GM21825 (cell line): ENCODE measurements around the gene JTB.
"Not testable (repeated sequence)": the region's sequence is repeated elsewhere in the genome, so short reads cannot be mapped to it uniquely, and the experiment has no call there.

Experiments
- ATAC-seq: cut with Tn5 transposase; IDR thresholded peaks from one replicate; pipeline ENCODE4 v1.9.1; 2021; ENCODE audit warnings: mild to moderate bottlenecking, moderate library complexity; ENCODE audit not compliant: unreplicated experiment

JTB gene

DNA sequence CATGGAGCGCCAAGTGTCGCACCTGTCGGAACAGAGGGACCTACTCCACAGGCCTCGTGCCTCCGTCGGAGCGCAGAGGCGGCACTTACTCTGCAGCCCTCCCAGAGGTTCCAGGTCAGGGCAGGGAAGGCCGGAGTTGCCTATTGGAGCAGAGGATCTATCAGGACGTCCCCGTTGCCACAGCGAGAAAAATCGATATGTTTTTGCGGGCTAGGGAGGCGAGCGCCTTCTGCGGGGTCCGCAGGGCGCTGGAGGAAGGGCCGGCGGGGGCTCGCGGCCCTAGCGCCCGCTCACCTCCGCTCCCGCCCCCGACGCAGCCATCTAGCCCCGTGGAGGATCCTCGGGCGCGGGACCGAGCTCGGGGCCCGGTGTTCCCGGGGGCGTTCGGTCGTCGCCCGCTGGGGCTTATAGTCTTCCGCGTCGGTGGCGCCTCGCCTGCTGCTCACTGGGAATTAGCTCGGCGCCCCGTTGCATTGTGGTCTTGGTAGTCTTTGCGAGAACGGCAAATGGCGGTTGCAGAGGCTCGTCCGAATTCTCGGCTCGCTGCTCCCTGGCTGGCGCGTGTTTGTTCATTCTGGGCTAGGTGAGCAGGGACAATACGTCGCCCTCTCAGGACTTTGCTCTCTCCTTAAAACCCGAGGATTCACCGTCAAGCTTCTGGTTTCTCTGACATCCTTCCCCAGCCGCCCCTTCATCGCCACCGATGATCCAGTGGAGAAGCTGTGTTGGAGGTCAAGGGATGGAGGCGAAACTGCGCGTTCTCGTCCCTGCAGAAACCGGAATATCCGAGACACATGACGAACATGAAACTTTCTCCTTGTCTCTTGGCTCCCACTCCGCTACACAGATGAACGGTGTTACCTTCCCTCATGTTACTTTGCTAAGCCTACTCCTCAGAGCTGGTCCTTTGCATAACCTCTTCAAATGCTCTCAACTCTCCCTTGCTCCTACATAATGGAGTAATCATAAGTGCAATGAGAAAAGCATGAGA is at the start of gene JTB:
Gene JTB (minus strand): TSS at position 425 of the 991 bp plus-strand sequence. CDS start 422 bp downstream, at position 3.
- peak; percentile 66 for ATAC-seq

DNA sequence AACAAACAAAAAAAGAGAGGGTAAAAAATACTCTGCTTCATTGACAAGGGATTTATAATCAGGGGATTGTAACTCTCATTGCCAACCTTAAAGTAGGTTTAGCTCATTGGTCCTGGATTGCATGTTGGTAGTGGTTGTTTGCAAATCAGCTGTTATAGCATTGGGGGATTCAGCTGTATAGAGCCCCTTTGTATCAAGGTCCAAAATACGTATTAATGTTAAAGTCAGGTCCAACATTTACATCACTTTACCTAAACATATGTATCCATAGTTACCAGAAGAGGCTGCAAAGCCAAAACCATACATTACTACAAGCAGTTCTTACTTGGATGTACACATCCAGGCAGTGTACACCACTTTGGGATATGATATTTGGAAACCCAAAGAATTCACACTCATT is 42.5 kb upstream of the JTB start:
- no peak for ATAC-seq

DNA sequence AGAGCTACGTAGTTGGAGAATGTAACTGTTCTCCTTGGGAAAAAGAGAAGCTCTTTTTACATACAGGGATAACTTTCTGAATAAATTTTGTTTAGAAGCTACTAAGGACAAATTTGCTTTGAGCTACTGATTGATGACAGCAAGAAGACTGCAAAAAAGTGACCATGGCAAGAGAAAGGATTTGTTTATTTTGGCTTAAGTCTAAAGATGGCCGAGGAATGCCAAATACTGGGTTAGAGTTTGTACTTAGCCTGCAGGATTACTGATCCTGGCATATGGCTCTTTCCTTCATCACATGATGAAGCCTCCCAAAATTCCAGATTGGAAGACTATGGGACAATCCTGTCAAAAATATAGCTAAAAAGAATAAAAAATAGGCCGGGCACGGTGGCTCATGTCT is 41.8 kb upstream of the JTB start:
- ATAC-seq: no peak

DNA sequence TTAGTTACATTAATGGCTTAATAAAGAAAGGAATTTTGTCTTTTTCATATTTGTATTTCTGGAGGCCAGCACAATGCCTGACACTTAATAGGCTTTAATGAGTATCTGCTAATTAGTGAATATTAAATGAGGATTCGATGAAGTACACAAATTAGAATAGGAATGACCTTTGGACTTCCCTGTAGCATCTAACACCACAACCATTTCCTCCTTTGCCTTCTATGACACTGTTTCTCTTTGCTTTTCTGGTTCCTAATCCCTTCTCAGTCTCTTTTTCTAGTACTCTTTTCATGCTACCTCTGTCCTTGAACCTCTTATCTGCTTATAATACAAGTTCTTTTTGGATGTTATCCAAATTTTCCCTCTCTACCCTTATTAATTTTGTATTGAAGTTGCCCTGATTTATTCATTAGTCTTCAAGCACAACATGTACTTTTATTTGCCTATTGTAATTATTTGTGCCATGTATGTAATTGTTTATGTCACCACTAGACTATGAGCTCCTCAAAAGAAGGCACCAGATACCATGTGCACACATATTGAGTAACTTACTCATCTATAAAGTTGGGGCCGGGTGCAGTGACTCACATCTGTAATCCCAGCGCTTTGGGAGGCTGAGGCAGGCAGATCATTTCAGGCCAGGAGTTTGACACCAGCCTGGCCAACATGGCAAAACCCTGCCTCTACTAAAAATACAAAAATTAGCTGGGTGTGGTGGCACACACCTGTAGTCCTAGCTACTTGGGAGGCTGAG is 36.9 kb upstream of the JTB start:
- ATAC-seq: no peak

DNA sequence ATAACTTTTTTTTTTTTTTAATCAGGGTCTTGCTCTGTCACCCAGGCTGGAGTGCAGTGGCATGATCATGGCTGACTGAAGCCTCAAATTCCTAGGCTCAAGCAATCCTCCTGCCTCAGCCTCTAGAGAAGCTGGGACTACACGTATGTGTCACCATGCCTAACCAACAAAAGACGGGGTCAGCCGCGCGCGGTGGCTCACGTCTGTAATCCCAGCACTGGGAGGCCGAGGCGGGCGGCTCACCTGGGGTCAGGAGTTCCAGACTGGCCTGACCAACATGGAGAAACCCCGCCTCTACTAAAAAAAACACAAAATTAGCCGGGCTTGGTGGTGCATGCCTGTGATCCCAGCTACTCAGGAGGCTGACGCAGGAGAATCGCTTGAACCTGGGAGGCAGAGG is 35.1 kb upstream of the JTB start:
- not testable (repeated sequence) for ATAC-seq

DNA sequence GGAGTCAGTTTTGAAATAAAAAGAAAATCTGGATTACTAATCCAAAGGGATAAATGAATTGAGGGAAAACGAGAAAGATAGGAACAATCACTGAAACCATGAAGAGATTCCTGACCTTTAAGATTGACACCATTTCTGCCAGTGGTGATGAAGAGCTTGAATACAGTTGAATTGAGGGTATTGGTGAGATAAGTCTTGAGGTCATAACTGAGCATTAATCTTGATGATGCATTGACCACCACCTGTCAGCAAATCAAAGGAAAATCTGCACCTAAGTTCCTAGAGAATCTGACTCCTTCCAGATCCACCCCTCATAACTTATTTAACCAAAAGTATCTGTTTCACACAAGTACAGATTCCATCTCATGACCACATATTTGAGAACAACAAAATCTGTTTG is 34.7 kb upstream of the JTB start:
- ATAC-seq: no peak

DNA sequence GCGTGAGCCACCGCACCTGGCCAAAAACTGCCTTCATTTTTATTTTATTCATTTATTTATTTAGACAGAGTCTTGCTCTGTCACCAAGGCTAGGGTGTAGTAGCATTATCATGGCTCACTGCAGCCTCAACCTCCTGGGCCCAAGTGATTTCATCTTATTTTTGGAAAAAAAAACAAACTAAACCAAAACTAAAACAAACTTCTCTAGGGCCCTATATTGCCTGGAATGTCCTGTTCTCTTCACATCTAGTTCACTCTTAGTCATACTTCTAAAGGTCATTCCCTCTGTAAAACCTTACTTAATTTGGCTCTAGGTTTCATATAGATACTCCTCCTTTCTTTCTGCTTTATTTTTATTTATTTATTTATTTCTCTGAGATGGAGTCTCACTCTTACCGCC is 28.7 kb upstream of the JTB start:
- no peak for ATAC-seq

DNA sequence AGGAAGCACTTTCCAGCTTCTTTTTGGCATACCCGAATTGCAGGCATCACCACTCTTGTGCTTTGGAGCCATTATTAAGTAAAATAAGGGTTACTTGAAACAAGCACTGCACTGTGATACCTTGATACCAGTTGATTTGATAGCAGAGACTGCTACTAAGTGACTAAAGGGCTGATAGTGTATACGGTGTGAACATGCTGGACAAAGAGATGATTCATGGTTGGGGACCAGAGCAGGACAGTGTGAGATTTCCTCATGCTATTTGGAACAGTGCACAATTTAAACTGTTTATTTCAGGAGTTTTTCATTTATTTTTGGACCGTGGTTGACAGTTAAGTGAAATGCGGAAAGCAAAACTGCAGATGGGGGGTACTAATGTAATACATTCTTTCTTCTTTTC is 22.9 kb upstream of the JTB start:
- no peak for ATAC-seq

DNA sequence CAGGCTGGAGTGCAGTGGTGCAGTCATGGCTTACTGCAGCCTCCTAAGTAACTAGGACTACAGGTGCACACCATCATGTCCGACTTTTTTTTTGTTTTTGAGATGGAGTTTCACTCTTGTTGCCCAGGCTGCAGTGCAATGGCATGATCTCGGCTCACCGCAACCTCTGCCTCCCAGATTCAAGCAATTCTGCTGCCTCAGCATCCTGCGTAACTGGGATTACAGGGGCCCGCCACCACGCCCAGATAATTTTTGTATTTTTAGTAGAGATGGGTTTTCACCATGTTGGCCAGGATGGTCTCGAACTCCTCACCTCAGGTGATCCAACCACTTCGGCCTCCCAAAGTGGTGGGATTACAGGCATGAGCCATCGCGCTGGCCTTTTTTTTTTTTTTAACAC is 19.4 kb upstream of the JTB start:
- not testable (repeated sequence) for ATAC-seq

DNA sequence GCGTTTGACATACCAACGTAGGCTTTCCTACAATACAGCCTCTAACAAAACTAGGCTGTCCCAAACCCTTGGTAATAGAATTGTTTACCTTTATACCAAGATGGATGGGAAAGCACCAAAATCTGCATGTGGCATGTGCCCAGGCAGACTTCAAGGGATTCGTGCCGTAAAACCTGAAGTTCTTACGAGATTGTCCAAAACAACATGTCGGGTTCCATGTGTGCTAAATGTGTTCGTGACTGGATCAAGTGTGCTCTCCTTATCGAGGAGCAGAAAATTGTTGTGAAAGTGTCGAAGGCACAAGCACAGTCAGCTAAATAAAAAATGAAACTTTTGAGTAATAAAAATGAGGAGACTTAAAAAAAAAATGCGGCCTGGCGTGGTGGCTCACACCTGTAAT is 18.2 kb upstream of the JTB start:
- no peak for ATAC-seq

DNA sequence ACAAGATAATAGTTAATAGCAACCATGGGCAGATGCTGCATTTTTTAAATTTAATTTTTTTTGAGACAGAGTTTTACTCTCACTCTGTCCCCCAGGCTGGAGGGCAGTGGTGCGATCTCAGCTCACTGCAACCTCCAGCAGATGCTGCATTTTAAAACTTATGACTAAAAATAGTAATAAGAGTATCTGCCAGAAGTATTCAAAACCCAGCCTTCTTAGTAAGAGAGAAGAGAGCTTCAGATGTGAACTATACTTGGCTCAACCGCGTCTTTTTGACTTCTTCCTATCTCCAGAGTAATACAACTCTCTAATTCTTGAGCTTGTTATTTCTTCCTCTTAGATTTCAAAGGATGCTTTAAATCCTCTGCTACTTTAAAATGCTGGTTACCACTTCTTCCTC is 17.7 kb upstream of the JTB start:
- ATAC-seq: no peak

DNA sequence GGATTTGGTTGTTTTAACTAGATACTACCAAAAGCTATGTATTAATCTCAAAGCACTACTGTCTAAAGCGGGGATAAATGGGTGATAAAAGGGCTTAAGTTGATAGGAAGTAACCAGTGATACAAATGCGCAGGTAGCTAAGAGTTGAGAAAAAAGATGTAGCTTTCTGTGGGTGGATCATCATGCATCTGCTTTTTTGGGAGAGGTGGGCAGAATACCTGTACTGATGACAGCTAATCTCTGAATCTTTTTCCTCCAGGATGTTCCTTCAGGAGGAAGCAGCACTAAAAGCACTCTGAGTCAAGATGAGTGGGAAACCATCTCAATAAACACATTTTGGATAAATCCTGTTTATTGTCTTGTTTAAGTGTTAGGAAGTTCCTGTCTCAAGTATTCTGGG is 14.3 kb upstream of the JTB start:
- no peak for ATAC-seq

DNA sequence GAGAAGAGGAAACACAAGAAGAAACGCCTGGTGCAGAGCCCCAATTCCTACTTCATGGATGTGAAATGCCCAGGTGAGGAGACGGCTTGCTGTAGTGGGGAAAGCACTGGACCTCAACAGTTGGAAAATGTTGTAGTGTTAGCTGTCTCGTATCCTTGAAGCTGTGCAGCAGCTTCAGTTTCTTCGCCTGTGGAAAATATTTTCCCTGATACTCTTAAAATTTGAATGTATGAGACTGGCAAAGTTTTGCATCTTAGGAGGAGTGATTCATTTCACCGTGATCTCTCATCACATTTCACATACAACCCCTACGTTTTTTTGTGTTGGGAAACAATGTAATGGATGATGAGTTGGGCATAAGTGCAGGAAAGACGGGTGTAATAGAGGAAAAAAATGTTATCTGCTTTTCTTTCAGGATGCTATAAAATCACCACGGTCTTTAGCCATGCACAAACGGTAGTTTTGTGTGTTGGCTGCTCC is 13.7 kb upstream of the JTB start:
- no peak for ATAC-seq

DNA sequence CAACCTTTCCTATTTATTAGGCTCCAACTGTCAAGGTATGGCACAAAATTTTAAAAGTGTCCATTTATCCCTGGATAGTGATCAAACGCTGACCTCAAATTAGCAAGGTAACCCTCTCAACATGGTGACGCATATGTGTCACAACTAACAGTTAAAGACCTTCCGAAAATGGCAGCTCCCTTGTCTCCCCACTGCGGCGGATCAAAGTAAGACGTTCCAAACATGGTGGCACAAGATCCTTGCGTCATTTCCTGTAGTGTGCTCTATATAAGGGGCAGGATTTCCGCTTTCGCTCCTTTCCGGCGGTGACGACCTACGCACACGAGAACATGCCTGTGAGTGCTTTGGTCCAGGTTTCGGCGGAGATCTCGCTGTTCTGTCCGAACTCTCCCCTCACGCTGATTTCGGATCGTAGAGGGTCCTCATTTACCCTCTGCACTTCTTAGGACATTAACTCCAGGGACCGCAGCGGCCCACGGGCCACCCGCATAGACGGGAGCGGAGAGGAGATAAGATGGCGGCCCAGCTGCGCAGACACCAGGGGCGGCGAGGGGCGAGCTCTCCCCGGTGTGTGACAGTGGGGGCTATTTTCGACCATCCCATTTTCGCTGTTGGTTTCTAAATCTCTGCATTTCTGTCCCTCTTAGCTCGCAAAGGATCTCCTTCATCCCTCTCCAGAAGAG is 13.1 kb upstream of the JTB start, which contains the start of gene RPS27:
Gene RPS27 (plus strand): TSS at position 295 of the 683 bp plus-strand sequence. CDS start 35 bp downstream, at position 330.
- ATAC-seq: peak; percentile 75

DNA sequence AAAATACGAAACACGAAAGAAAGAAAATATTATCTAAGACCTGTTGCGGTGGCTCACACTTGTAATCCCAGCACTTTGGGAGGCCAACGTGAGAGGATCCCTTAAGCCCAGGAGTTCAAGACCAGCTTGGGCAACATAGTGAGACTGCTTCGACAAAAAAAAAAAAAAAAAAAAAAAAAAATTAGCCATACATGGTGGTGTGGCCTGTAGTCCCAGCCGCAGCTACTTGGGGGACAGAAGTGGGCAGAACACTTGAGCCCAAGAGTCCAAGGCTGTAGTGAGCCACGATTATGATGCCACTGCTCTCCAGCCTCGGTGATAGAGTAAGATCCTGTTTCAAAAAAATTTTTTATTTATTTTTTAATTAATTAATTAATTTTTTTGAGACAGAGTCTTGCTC is 10.1 kb upstream of the JTB start:
- no peak for ATAC-seq

DNA sequence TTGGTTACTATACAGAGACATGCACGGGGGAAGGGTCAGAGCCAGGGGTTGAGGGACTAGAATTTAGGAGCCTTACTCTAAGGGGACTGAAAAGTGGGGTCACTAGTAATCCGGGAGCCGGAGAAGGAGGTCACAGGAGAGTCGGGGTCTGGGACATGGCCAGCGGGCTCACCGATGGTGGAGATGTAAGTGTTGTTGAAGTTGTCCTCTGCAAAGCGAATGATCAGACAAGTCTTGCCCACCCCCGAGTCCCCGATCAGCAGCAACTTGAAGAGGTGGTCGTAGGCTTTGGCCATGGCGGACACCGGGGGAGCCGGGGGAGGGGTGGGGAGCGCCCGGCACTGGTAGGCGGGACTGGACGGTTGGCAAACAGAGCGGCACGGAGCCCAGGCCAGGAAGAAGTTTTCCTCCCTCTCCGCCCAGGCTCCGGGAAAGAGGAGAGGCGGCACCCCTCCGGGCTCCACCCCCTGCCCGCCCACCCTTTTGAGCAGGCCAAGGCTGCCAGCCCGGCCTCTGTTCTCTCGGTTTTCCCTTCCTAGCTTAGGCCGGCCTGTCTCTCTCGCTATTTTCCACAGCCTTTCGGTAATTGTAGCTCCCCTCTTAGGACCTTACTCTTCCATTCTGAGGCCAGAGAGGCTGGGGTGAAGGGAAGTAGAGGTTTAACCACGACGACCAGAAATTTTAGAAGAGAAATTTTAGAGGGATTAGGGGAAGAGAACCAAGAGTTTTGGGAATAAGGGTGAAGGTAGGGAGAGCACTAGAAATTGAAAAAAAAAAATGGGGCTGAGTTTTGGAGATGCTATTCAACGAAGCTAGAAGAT is 8.7 kb upstream of the JTB start, which contains the start of gene RAB13:
Gene RAB13 (minus strand): TSS at position 399 of the 821 bp plus-strand sequence. CDS start 103 bp downstream, at position 296.
- no peak for ATAC-seq

DNA sequence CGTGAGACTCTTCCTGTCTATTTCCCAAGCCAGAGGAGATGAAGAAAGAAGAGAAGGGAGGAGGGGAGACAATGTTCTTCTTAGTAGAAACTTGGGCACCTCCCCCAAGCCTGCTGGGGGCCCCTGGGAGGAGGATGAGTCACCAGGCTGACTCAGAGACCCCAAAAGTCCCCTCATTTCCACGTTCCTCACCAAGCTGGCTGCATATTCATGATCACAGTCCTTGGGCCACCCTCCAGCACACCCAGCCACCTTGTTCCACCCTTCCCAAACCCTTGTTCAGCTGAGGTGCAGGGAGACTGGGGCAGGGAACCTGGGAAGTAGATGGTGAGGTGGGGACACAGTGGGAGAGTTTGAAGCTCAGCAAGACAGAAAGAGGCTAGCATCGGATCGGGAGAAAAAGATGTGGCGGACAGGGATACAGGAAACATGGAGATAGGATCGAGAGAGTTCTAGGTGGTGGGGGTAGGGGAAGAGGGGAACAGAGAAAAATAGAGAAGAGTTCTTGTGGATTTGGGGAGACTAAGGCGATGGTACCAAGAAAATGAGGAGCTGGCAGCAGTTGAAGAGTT is 8.0 kb upstream of the JTB start:
- no peak for ATAC-seq

DNA sequence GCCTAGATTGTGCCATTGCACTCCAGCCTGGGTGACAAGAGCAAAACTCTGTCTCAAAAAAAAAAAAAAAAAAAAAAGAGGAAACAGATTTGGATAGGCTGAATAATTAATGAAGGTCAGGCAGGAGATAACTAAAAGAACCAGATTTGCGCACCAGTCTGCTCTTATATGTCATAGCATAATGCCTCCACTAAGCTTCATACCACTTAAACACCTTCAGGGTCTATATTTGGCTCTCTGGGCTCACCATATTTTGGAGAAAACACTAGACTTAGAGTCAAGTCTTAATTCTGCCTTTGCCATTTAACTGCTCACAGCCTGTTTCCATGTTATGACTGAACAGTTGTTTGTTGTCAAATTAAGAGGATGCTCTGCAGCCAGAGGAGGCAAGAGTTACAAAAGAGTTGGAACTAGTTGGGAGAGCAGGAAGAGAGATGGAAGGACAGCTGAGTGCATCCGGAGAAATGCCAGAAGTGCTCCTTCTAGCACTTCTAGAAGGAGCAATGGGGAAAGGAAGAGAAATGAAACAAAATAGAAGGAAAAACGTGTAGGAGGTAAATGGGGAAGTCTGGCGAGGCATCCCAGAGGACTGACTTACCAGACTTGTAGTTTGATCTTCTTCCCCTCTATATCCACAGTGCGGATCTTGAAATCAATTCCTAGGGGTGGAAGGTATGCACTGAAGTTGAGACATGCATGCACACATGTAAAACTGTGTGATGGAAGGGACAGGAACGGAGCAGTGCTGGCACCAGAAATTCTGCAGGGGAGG is 6.8 kb upstream of the JTB start:
- no peak for ATAC-seq

DNA sequence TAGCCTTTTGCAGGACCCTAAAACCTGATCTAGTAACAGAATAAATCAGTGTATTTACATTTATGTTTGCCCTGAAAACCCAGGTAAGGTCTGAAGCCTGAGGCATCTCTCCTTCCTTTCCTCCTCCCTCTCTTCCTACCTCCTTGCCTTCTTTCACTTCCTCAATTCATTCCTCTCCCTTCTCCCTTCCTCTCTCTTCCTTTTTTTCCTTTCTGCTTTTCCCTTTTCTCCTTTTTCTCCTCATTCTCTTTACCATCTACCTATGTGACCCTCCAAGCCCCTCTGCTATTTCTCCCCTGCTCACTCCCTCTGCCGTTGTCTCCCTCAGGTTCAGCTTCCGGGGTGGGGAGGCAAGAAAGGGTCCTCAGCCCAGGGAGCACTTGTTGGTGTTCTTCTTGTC is 4.3 kb upstream of the JTB start:
- not testable (repeated sequence) for ATAC-seq
